HepG2 (cell line): ENCODE measurements around the gene EPS8L1. TPM values are rescaled to one million over a fixed set of nuclear protein-coding genes. Genes with fewer than 3 reads are reported as not detected.
"Not testable (repeated sequence)": the region's sequence is repeated elsewhere in the genome, so short reads cannot be mapped to it uniquely, and the experiment has no call there.

Source experiments
- ATAC-seq: fragments of 200-7000 bp; cut with Tn5 transposase; 3 replicates; pipeline ENCODE4 v1.9.1; 2020; ENCODE audit warnings: mild to moderate bottlenecking, moderate library complexity
- BruUV-seq: library from RNA; stranded (reverse); fragments of 400-500 nt; replicated peaks from 2 replicates; lab custom pipeline; 2021; lab: Mats Ljungman, UMichigan
- CTCF ChIA-PET: fragments of 300-600 bp; formaldehyde crosslinking; extraction: SDS; loops from one replicate; lab custom pipeline; 2021; ENCODE audit warnings: low total read pairs, inconsistent platforms, low intra/inter-chr PET ratio; lab: Yijun Ruan, JAX
- POLR2A ChIA-PET: fragments of 350-600 bp; sonication (Branson Sonifier 250); formaldehyde crosslinking; loops from one replicate; lab custom pipeline; 2020; ENCODE audit warnings: antibody characterized with exemption, inconsistent platforms; lab: Yijun Ruan, JAX
- DNase-seq: peaks from one replicate; pipeline ENCODE4 v3.0.0-alpha.2; 2015; ENCODE audit warnings: low spot score
- FAIRE-seq: peaks from 3 replicates; lab custom pipeline; 2011; peaks lifted over from hg19 to GRCh38; lab: Jason Lieb, UNC
- H2AFZ ChIP-seq: one replicate; pipeline ENCODE4 v1.6.1; 2011; ENCODE audit warnings: low read length, inconsistent platforms
- H3K27ac ChIP-seq: fragments of 300-600 bp; 3 replicates; pipeline ENCODE4 v1.8.0; 2011; ENCODE audit warnings: mixed run types, mild to moderate bottlenecking, mixed read lengths, low read length, inconsistent platforms; ENCODE audit not compliant: insufficient read depth; ENCODE audit errors: extremely low read length
- H3K27me3 ChIP-seq, 2 experiments: fragments of 200-600 bp in 1 of 2; 2 replicates in 1 of 2; 3 replicates in 1 of 2; pipeline versions ENCODE4 v1.6.0 to v1.8.0; 2011; ENCODE audit warnings: low read length in 2 of 2, mild to moderate bottlenecking in 2 of 2, moderate library complexity in 2 of 2, inconsistent platforms in 1 of 2; ENCODE audit not compliant: insufficient read depth in 2 of 2, control insufficient read depth in 1 of 2
- H3K36me3 ChIP-seq, 2 experiments: fragments of 200-600 bp in 1 of 2; replicated peaks in 1 of 2; 2 replicates in 1 of 2; 3 replicates in 1 of 2; pipeline versions ENCODE4 v1.5.1 to v1.8.0; 2011; ENCODE audit warnings: low read length in 2 of 2, inconsistent platforms in 1 of 2; ENCODE audit not compliant: insufficient read depth in 2 of 2, control insufficient read depth in 1 of 2
- H3K4me1 ChIP-seq: 2 replicates; pipeline ENCODE4 v1.5.1; 2012; ENCODE audit warnings: low read length, inconsistent platforms; ENCODE audit not compliant: insufficient read depth
- H3K4me2 ChIP-seq: 2 replicates; pipeline ENCODE4 v1.6.0; 2011; ENCODE audit warnings: low read depth, low read length, inconsistent platforms
- H3K4me3 ChIP-seq, 3 experiments: fragments of 200-600 bp in 1 of 3; sonication (generic), shearing (Covaris generic) in 1 of 3; replicated peaks in 1 of 3; 2 replicates each; pipeline ENCODE4 v1.5.1; 2011 to 2016; ENCODE audit warnings: low read length in 3 of 3, inconsistent platforms in 2 of 3, low read depth in 2 of 3, mild to moderate bottlenecking in 2 of 3, control low read depth in 1 of 3, mixed read lengths in 1 of 3; ENCODE audit not compliant: insufficient read depth in 1 of 3
- H3K79me2 ChIP-seq: one replicate; pipeline ENCODE4 v1.6.1; 2011; ENCODE audit warnings: low read length, inconsistent platforms; ENCODE audit not compliant: insufficient read depth
- H3K9ac ChIP-seq: 2 replicates; pipeline ENCODE4 v1.6.0; 2011; ENCODE audit warnings: mild to moderate bottlenecking, low read depth, low read length, inconsistent platforms; ENCODE audit not compliant: insufficient read depth
- H3K9me3 ChIP-seq: 2 replicates; pipeline ENCODE4 v1.5.1; 2012; ENCODE audit warnings: mild to moderate bottlenecking, low read length
- H4K20me1 ChIP-seq: 2 replicates; pipeline ENCODE4 v1.6.0; 2011; ENCODE audit warnings: inconsistent platforms, mild to moderate bottlenecking, low read length, moderate library complexity; ENCODE audit not compliant: insufficient read depth
- FOXC1 ChIP-seq: sonication (generic); formaldehyde crosslinking; IDR thresholded peaks from 2 replicates; pipeline ENCODE4 v1.8.0; 2022; ENCODE audit warnings: mild to moderate bottlenecking, missing genetic modification reagents, borderline replicate concordance
- JDP2 ChIP-seq: sonication (generic); formaldehyde crosslinking; IDR thresholded peaks from 2 replicates; pipeline ENCODE4 v1.8.1; 2022; ENCODE audit warnings: missing genetic modification reagents, borderline replicate concordance
- WGBS: methylation state at CpG from one replicate; pipeline ENCODE4 v1.1.6; 2017; ENCODE audit warnings: low lambda C conversion rate; 5-methylcytosine and 5-hydroxymethylcytosine counted together
- in situ Hi-C: cut with HindIII; loops from 2 replicates; pipeline ENCODE4 v1.10.0; 2017; ENCODE audit warnings: low pct_unique_long_range_greater_than_20kb; ENCODE audit not compliant: extremely low pct_ligation_motif_present
- intact Hi-C: fragments of 100-400 bp; cut with micrococcal nuclease; formaldehyde crosslinking; loops from one replicate; pipeline ENCODE4 v1.10.0; 2022; ENCODE audit not compliant: unreplicated experiment
- polyA plus RNA-seq, 8 experiments: library from polyadenylated mRNA; depleted of rRNA in 3 of 8; stranded (reverse) in 7 of 8; unstranded in 1 of 8; fragments of >200 nt; fragmentation: Illumina TruSeq in 4 of 8; extraction: Trizol in 4 of 8; gene quantifications; 2 replicates each; pipeline versions ENCODE4 v1.2.1 to v1.2.3, GENCODE V29; 2011 to 2016; ENCODE audit warnings: low read depth in 4 of 8, missing spikeins in 1 of 8, mixed read lengths in 1 of 8; ENCODE audit not compliant: insufficient read depth in 1 of 8
- total RNA-seq, 5 experiments: library from RNA; depleted of rRNA; stranded (reverse); fragments of >200 nt; fragmentation: Illumina TruSeq; extraction: Trizol; gene quantifications; 2 replicates each; pipeline ENCODE4 v1.2.3, GENCODE V29; 2016; ENCODE audit warnings: low read depth in 1 of 5
- TF ChIP-seq, protein P1 (sequence below): sonication (generic); formaldehyde crosslinking; IDR thresholded peaks from 2 replicates; pipeline ENCODE4 v1.8.1; 2023; ENCODE audit warnings: mild to moderate bottlenecking, moderate library complexity, missing genetic modification reagents
- TF ChIP-seq, protein P2 (sequence below), 2 experiments: fragments of 450-650 bp in 1 of 2; sonication (generic) in 1 of 2; formaldehyde crosslinking in 1 of 2; IDR thresholded peaks; 2 replicates each; pipeline versions ENCODE4 v1.6.1 to v1.8.0; 2016 to 2022; ENCODE audit warnings: antibody characterized with exemption in 1 of 2, mild to moderate bottlenecking in 1 of 2, missing genetic modification reagents in 1 of 2

Gene EPS8L1
- total and polyA plus RNA-seq, 2 of the 13 experiments (the other 11 are each of a cell fraction or from before 2014, with no cell fraction given) = 3.0 to 6.3 TPM

DNA sequence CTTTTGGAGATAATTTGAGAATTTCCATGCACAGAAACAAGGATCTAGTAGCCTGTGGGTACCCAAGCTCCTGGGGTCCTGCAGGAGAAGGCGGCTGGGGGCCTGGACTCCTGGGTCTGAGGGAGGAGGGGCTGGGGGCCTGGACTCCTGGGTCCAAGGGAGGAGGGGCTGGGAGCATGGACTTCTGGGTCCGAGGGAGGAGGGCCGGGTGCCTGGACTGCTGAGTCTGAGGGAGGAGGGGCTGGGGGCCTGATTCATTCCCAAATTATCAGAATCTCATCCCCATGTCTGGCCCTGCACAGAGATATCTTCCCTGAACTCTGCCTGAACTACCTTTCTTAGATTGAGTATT, 12.2 kb upstream of the EPS8L1 start:
- ATAC-seq = no peak
- no peak for DNase-seq
- FAIRE-seq = no peak
- Histone ChIP-seq H3K79me2 (peaks cover 4% of the 10 kb centered on the region), H3K9ac (peak overlapping the region; percentile 49; the same call in 1 of the 2 replicates), H3K27ac (no peak overlapping the region), H3K36me3 (peaks cover 0 to 8% of the 10 kb centered on the region in 2 experiments; a peak in 3 of 5 replicates), H3K4me3 (peak overlapping the region in 2 of 3 experiments; percentile 32 to 38; a peak in 3 of 6 replicates), H2AFZ (no peak overlapping the region), H4K20me1 (no peaks in the 10 kb centered on the region), H3K9me3 (no peaks in the 10 kb centered on the region), H3K27me3 (peaks cover 2 to 16% of the 10 kb centered on the region in 2 experiments; a peak in 4 of 5 replicates), H3K4me2 (peak overlapping the region; percentile 45; the same call in 1 of the 2 replicates), H3K4me1 (peaks cover 10% of the 10 kb centered on the region)
- CTCF ChIA-PET = no interaction called here
- TF ChIP-seq FOXC1 = peak; percentile 19; the same call in 1 of the 2 replicates
- TF ChIP-seq JDP2 = no peak
- TF ChIP-seq, protein P1, sequence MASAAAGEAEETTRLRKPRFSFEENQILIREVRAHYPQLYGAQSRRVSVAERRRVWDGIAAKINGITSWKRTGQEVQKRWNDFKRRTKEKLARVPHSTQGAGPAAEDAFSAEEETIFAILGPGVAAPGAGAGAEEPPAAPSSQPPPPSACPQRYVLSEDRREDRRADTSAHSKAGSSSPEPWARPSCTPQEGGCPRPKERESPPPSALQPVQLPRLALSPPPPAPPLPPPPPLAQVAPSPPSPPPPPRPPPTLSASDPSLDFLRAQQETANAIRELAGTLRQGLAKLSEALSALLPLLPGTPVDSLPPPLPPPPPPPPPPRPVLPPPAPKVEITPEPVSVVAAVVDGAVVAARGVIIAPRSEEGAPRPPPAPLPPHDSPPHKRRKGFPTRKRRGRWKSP (CRISPR knock-in tag) = 0 out of 2 replicates have a peak, but pooled peaks have one; percentile 10
- in situ Hi-C loops (no loop called here), intact Hi-C loops (no loop called here)
- 25% methylated on average over 3 of the region's 3 CpGs for WGBS
- no TSS peak for BruUV-seq
- POLR2A ChIA-PET = interaction anchor here (0.7 to 1.5 kb wide), 4 partner anchors 9 to 54 kb away, joined by 3 to 6 read pairs (median 4); partner anchors contain the start of gene PPP1R12C

DNA sequence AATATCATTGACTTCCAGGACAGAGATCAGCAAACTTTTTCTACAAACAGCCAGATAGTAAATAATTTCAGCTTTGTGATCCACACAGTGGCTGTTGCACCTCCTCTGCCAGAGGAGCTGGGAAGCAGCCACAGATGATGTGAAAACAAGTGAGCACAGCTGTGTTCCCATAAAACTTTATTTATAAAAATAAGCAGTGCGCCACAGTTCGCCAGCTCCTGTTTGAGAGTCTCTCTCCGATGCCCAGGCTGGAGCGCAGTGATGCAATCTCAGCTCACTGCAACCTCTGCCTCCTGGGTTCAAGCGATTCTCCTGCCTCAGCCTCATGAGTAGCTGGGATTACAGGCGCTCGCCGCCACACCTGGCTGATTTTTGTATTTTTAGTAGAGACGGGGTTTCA, 10.2 kb upstream of the EPS8L1 start:
- peaks cover 25% of the 10 kb centered on the region for H3K4me1 ChIP-seq
- H3K4me2 ChIP-seq, FAIRE-seq, intact Hi-C loops, H3K4me3 ChIP-seq, H4K20me1 ChIP-seq, ATAC-seq, H3K36me3 ChIP-seq, H3K9ac ChIP-seq, H3K9me3 ChIP-seq, H3K79me2 ChIP-seq, in situ Hi-C loops, BruUV-seq, CTCF ChIA-PET, POLR2A ChIA-PET, H3K27ac ChIP-seq, DNase-seq, H2AFZ ChIP-seq: not testable (repeated sequence)
- peaks cover 2 to 28% of the 10 kb centered on the region in 2 experiments for H3K27me3 ChIP-seq
- WGBS = 68% methylated on average over 9 of the region's 9 CpGs
- TF ChIP-seq, protein P2, sequence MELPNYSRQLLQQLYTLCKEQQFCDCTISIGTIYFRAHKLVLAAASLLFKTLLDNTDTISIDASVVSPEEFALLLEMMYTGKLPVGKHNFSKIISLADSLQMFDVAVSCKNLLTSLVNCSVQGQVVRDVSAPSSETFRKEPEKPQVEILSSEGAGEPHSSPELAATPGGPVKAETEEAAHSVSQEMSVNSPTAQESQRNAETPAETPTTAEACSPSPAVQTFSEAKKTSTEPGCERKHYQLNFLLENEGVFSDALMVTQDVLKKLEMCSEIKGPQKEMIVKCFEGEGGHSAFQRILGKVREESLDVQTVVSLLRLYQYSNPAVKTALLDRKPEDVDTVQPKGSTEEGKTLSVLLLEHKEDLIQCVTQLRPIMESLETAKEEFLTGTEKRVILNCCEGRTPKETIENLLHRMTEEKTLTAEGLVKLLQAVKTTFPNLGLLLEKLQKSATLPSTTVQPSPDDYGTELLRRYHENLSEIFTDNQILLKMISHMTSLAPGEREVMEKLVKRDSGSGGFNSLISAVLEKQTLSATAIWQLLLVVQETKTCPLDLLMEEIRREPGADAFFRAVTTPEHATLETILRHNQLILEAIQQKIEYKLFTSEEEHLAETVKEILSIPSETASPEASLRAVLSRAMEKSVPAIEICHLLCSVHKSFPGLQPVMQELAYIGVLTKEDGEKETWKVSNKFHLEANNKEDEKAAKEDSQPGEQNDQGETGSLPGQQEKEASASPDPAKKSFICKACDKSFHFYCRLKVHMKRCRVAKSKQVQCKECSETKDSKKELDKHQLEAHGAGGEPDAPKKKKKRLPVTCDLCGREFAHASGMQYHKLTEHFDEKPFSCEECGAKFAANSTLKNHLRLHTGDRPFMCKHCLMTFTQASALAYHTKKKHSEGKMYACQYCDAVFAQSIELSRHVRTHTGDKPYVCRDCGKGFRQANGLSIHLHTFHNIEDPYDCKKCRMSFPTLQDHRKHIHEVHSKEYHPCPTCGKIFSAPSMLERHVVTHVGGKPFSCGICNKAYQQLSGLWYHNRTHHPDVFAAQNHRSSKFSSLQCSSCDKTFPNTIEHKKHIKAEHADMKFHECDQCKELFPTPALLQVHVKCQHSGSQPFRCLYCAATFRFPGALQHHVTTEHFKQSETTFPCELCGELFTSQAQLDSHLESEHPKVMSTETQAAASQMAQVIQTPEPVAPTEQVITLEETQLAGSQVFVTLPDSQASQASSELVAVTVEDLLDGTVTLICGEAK (IDR thresholded peaks at IDR 0.05) = 0 out of 2 replicates have a peak, but pooled peaks have one; percentile 9
- TF ChIP-seq, protein P2 (CRISPR knock-in tag; IDR thresholded peaks at IDR 0.05) = peak; percentile 93
